ENCODE measurements around the gene XPC.

- no peak for TF ChIP-seq CTCF (conservative IDR thresholded peaks at IDR 0.05)
- no peak for TF ChIP-seq ZFX (IDR thresholded peaks at IDR 0.05)
These were observed 49.5 kb upstream of the XPC start for GRCh38 chr3:14227856-14228255.

Data from C4-2B (cell line).